RPMI7951 (cell line): ENCODE measurements around the gene JMY. TPM values are rescaled to one million over a fixed set of nuclear protein-coding genes. Genes with fewer than 3 reads are reported as not detected.

ENCODE experiments used
- DNase-seq: peaks from one replicate; pipeline ENCODE4 v3.0.0-alpha.2; 2012; ENCODE audit warnings: low read depth
- total RNA-seq: library from RNA; depleted of rRNA; stranded (reverse); fragments of >200 nt; shearing (Covaris generic); gene quantifications from 2 replicates; pipeline ENCODE4 v1.2.3, GENCODE V29; 2014; rRNA removed

Gene JMY
- total RNA-seq, 1 experiment from 2014 or later, result 3.6 TPM

DNA sequence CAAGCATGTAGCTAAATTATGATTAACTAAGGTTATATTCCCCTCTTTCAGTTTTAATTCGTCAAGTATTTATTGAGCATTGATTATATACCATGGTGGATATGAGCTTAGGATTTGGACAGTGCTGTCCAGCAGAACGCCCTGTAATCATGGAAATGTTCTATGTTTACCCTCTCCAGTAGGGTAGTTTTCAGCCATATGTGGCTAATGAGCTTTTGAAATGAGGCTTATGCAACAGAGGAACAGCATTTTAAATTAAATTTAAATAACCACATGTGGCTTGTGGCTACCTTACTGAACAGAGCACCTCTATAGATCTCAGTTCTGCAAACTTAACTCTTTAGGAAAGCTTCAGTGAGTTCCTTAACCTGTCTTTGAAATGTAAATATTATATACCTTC, 59.1 kb downstream of the JMY start:
- no peak for DNase-seq

- no peak for DNase-seq
Observed at GRCh38 chr5:79297661-79298060, 61.7 kb downstream of the JMY start.

- DNase-seq, result no peak
Observed at GRCh38 chr5:79301046-79301712, 65.2 kb downstream of the JMY start.

DNA sequence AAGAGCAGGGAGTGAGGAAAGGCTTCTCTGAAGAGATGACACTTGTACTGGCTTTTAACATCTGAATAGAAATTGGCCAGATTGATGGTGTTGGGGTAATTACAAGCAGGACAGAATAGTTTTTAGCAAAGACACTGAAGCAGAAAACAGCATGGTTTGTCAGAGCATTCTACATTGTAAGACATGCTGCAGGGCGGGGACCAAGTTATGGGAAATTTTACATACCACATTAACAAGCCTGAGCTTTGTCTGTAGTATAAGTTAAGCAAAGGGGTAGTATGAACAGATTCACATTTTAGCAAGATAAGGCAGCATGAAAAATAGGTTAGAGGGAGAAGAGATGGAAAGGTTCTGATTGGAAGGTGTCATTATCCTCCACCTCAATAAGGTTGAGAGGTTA, 66.5 kb downstream of the JMY start:
- DNase-seq, result no peak

DNA sequence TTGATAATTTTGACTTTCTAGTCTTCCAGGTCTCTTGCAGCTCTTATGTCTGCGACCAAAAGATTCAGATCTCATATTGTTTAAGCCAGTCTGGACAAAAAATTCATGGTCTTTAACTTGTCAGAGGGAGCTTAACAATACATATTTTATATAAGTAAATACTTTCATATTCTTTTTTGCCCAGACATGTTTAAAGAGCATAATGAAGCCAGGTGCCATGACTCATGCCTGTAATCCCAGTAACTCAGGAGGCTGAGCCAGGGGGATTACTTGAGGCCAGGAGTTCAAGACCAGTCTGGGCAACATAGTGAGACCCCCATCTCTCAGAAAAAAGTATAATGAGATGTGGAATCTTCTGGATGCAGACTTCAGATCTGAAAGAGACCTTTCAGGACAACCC, 69.8 kb downstream of the JMY start:
- no peak for DNase-seq

DNA sequence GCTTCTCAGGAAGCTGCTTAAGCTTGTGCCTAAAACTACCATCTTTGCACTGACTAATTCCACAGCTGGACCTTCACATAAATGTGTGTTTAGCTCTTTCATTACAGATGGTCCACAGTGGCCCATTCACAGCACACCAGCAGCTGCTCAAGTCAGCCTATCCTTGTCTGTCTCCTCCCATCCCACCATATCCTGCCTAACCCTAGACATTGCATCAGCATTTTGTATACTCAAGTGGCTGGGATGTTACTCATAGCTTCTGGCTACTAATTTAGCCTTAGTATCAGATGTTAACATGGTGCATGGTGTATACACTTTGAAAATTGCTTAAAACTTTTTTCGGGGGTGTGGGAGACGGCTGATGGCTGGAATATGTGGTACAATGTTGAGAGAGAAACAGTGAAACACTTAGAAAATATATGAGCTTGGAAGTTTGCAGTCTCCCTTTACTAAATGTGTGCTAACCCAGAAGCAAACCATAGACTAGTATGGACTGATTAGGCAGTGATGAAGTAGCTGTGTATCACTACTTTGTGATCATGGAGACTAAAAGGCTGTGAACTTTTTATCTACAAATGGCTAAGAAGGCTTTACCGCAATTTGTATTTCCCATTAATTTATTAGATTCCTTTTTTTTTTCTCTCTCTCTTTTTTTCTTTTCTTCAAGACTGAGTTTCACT, 83.1 kb downstream of the JMY start:
- peak; percentile 77 for DNase-seq

GRCh38 chr5:79329453-79329852, 93.5 kb downstream of the JMY start:
- no peak for DNase-seq

GRCh38 chr5:79330071-79330470, 94.1 kb downstream of the JMY start:
- no peak for DNase-seq

GRCh38 chr5:79333852-79334557, 98.1 kb downstream of the JMY start:
- no peak for DNase-seq

DNA sequence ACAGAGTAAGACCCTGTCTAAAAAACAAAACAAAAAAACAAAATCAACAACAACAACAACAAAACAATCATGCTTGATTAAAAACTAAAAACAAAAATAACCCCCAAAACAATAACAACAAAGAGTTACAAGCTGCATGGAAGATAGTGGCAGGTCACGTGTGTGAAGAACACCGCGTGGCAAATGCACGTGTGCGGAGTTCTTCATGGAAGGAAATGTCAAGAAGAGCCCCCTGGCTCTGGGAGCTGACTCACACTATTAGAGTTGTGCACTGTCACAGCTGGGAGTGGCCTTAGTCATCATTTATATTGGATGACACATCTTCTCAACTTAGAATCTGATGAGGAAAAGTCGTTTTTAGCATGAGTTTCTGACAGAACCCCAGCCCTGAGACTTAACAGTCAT, 110.5 kb downstream of the JMY start:
- peak; percentile 88 for DNase-seq

DNA sequence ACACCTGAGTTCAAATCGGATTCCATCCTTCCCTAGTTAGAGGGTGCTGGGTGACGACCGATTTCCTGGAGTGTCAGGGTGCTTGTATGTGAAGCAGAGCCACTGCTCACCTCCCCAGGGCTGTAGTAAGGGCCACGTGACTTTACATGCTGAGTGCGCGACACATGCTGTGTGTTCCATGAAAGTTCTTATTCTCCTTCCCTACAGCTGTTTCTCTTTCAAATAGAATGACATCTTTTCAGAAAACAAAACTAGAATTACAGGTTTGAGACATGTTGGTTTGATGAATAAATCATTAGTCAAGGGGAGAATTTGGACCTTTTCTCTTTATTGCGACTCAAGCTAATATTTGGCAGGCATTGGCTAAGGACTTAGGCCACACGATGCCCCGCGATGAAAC, 113.1 kb downstream of the JMY start:
- no peak for DNase-seq

GRCh38 chr5:79349881-79350280, 114.0 kb downstream of the JMY start:
- no peak for DNase-seq

DNA sequence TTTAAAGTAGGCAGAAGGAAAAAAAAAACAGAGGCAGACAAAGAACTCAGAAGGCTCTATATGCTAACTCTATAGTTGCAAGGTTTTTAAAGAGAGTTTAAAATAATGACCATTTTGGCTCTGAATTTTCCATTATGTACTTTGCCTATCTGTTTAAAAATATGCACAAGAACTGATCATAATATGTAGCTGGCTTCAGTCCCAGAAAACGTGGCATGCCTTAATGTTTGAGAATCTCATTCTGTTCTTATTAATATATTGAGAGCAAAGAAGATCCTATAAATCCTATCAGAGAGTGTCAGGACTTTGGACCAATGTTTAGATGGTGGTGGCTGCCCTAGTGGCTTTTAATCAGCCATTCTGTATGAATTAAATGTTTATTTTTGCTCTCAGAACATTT, 121.5 kb downstream of the JMY start:
- no peak for DNase-seq

Other genes starting within 250 kb of the JMY start
- gene DMGDH, start 166.5 kb upstream of the JMY start, total RNA-seq, result not detected in 2 replicates
- not detected in 2 replicates for gene BHMT2, start 166.4 kb upstream of the JMY start, total RNA-seq
- not detected in 2 replicates for gene BHMT, start 124.3 kb upstream of the JMY start, total RNA-seq